ENCODE results near the gene DOCK10.

DNA sequence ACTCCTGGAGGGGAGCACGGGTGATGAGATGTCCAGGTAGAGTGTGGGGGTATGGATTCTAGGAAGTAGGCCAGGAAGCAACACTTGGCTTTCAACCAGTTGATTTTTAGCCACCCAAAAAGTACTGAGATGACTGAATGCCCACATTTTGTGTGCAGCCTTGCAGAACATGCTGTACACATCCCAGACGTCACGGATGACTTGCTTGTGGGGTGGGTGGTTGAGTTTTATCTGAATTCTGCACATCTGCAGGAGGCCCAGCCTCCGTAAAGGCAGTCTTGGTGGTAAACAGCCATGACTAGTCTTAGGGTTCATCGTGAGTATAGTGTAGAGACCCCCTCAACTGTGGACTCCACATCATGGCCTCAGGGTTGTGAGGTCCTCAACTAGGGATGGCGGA is 272.8 kb downstream of the DOCK10 start:
- TF ChIP-seq, protein P1, sequence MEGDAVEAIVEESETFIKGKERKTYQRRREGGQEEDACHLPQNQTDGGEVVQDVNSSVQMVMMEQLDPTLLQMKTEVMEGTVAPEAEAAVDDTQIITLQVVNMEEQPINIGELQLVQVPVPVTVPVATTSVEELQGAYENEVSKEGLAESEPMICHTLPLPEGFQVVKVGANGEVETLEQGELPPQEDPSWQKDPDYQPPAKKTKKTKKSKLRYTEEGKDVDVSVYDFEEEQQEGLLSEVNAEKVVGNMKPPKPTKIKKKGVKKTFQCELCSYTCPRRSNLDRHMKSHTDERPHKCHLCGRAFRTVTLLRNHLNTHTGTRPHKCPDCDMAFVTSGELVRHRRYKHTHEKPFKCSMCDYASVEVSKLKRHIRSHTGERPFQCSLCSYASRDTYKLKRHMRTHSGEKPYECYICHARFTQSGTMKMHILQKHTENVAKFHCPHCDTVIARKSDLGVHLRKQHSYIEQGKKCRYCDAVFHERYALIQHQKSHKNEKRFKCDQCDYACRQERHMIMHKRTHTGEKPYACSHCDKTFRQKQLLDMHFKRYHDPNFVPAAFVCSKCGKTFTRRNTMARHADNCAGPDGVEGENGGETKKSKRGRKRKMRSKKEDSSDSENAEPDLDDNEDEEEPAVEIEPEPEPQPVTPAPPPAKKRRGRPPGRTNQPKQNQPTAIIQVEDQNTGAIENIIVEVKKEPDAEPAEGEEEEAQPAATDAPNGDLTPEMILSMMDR (IDR thresholded peaks at IDR 0.05): no peak
- TF ChIP-seq EZH2 (IDR thresholded peaks at IDR 0.05; ENCODE audit: borderline replicate concordance, insufficient read depth, low read depth, low read length, poor library complexity, severe bottlenecking): no peak
